HepG2 (cell line): Measurements from ENCODE around the gene DENND10. TPM values are rescaled to one million over a fixed set of nuclear protein-coding genes. Genes with fewer than 3 reads are reported as not detected.

Experiments used
- ATF2 ChIP-seq: sonication (generic); formaldehyde crosslinking; IDR thresholded peaks from 2 replicates; pipeline ENCODE4 v1.4.0; 2020; ENCODE audit warnings: missing genetic modification reagents
- ATF7 ChIP-seq, 2 experiments: fragments of 450-650 bp in 1 of 2; sonication (generic) in 1 of 2; formaldehyde crosslinking in 1 of 2; IDR thresholded peaks; 2 replicates each; pipeline versions ENCODE4 v1.4.0 to v1.6.1; 2016 to 2020; ENCODE audit warnings: antibody characterized with exemption in 1 of 2, mild to moderate bottlenecking in 1 of 2, missing genetic modification reagents in 1 of 2
- BRF2 ChIP-seq: sonication (generic); formaldehyde crosslinking; IDR thresholded peaks from 2 replicates; pipeline ENCODE4 v1.8.1; 2022; ENCODE audit warnings: mild to moderate bottlenecking, missing genetic modification reagents
- CENPBD1 ChIP-seq: sonication (generic); formaldehyde crosslinking; IDR thresholded peaks from 2 replicates; pipeline ENCODE4 v1.8.0; 2022; ENCODE audit warnings: missing genetic modification reagents, low read depth, mild to moderate bottlenecking, borderline replicate concordance
- CHD2 ChIP-seq: IDR thresholded peaks from 2 replicates; pipeline ENCODE4 v1.6.1; 2011; ENCODE audit warnings: low read depth, low read length, improper control_type of control experiment
- FLYWCH1 ChIP-seq: sonication (generic); formaldehyde crosslinking; IDR thresholded peaks from 2 replicates; pipeline ENCODE4 v1.8.1; 2023; ENCODE audit warnings: mild to moderate bottlenecking, missing genetic modification reagents
- KAT8 ChIP-seq: IDR thresholded peaks from 2 replicates; pipeline ENCODE4 v1.6.1; 2016; ENCODE audit warnings: missing genetic modification reagents, missing compliant biosample characterization
- KDM3A ChIP-seq: IDR thresholded peaks from 2 replicates; pipeline ENCODE4 v1.6.1; 2018; ENCODE audit warnings: low read depth, missing compliant biosample characterization
- KLF9 ChIP-seq: IDR thresholded peaks from 2 replicates; pipeline ENCODE4 v1.6.1; 2016; ENCODE audit warnings: low read depth
- NFRKB ChIP-seq: fragments of 450-650 bp; IDR thresholded peaks from 2 replicates; pipeline ENCODE4 v1.6.1; 2017
- PHB2 ChIP-seq: fragments of 450-650 bp; IDR thresholded peaks from 2 replicates; pipeline ENCODE4 v1.6.1; 2018; ENCODE audit not compliant: partially characterized antibody
- RBM39 ChIP-seq: fragments of 200-400 bp; formaldehyde crosslinking; IDR thresholded peaks from one replicate; pipeline ENCODE4 v1.6.1; 2018; ENCODE audit warnings: antibody characterized with exemption, mild to moderate bottlenecking, low read depth, low read length; ENCODE audit not compliant: poor library complexity, severe bottlenecking
- SAFB2 ChIP-seq: sonication (generic); formaldehyde crosslinking; IDR thresholded peaks from 2 replicates; pipeline ENCODE4 v1.5.1; 2020; ENCODE audit warnings: missing genetic modification reagents, low read depth, mild to moderate bottlenecking, borderline replicate concordance
- SP1 ChIP-seq, 2 experiments: fragments of 450-650 bp in 1 of 2; sonication (generic) in 1 of 2; formaldehyde crosslinking in 1 of 2; IDR thresholded peaks; 2 replicates each; pipeline versions ENCODE4 v1.4.0 to v1.6.1; 2016 to 2020; ENCODE audit warnings: missing genetic modification reagents in 1 of 2
- U2AF2 ChIP-seq: fragments of 200-400 bp; formaldehyde crosslinking; IDR thresholded peaks from 2 replicates; pipeline ENCODE4 v1.6.1; 2017; ENCODE audit warnings: low read depth, mild to moderate bottlenecking, low read length
- YY1 ChIP-seq: IDR thresholded peaks from 2 replicates; pipeline ENCODE4 v1.6.1; 2011; ENCODE audit warnings: low read length, low read depth, moderate library complexity, mild to moderate bottlenecking; ENCODE audit not compliant: insufficient read depth, insufficient replicate concordance
- ZNF138 ChIP-seq: sonication (generic); formaldehyde crosslinking; IDR thresholded peaks from 2 replicates; pipeline ENCODE4 v1.5.0; 2020; ENCODE audit warnings: mild to moderate bottlenecking, low read depth, missing genetic modification reagents
- ZNF33A ChIP-seq: sonication (generic); formaldehyde crosslinking; IDR thresholded peaks from 2 replicates; pipeline ENCODE4 v1.5.1; 2020; ENCODE audit warnings: missing genetic modification reagents, mild to moderate bottlenecking, moderate library complexity, borderline replicate concordance
- ZNF512B ChIP-seq: sonication (generic); formaldehyde crosslinking; IDR thresholded peaks from 2 replicates; pipeline ENCODE4 v1.5.1; 2020; ENCODE audit warnings: missing genetic modification reagents, mild to moderate bottlenecking, borderline replicate concordance
- ZNF550 ChIP-seq: sonication (generic); formaldehyde crosslinking; IDR thresholded peaks from 2 replicates; pipeline ENCODE4 v1.4.0; 2020; ENCODE audit warnings: mild to moderate bottlenecking, missing genetic modification reagents, borderline replicate concordance
- ZNF605 ChIP-seq: sonication (generic); formaldehyde crosslinking; IDR thresholded peaks from 2 replicates; pipeline ENCODE4 v1.8.0; 2022; ENCODE audit warnings: mild to moderate bottlenecking, missing genetic modification reagents
- ZNF772 ChIP-seq: sonication (generic); formaldehyde crosslinking; IDR thresholded peaks from 2 replicates; pipeline ENCODE4 v1.5.0; 2020; ENCODE audit warnings: mild to moderate bottlenecking, missing genetic modification reagents
- ZSCAN29 ChIP-seq: sonication (generic); formaldehyde crosslinking; conservative IDR thresholded peaks from 2 replicates; pipeline ENCODE4 v1.4.0; 2020; ENCODE audit warnings: mild to moderate bottlenecking, missing genetic modification reagents
- polyA plus RNA-seq, 8 experiments: library from polyadenylated mRNA; depleted of rRNA in 3 of 8; stranded (reverse) in 7 of 8; unstranded in 1 of 8; fragments of >200 nt; fragmentation: Illumina TruSeq in 4 of 8; extraction: Trizol in 4 of 8; gene quantifications; 2 replicates each; pipeline versions ENCODE4 v1.2.1 to v1.2.3, GENCODE V29; 2011 to 2016; ENCODE audit warnings: low read depth in 4 of 8, missing spikeins in 1 of 8, mixed read lengths in 1 of 8; ENCODE audit not compliant: insufficient read depth in 1 of 8
- total RNA-seq, 5 experiments: library from RNA; depleted of rRNA; stranded (reverse); fragments of >200 nt; fragmentation: Illumina TruSeq; extraction: Trizol; gene quantifications; 2 replicates each; pipeline ENCODE4 v1.2.3, GENCODE V29; 2016; ENCODE audit warnings: low read depth in 1 of 5

Gene DENND10
- total and polyA plus RNA-seq, 2 of the 13 experiments (the other 11 are each of a cell fraction or from before 2014, with no cell fraction given), result 43.7 to 78.8 TPM

- TF ChIP-seq NFRKB (no peak), ZNF33A (peak; percentile 68; the same call in 1 of the 2 replicates), FLYWCH1 (CRISPR knock-in tag) (no peak), U2AF2 (no peak), CENPBD1 (CRISPR knock-in tag) (no peak), CHD2 (peak; percentile 15; the same call in 1 of the 2 replicates), KDM3A (CRISPR knock-in tag) (0 out of 2 replicates have a peak, but pooled peaks have one; percentile 46), KAT8 (peak; percentile 83), KLF9 (CRISPR knock-in tag) (no peak), ATF7 (IDR thresholded peaks at IDR 0.05) (no peak), ATF7 (CRISPR knock-in tag; IDR thresholded peaks at IDR 0.05) (peak; percentile 25; the same call in 1 of the 2 replicates), ATF2 (CRISPR knock-in tag) (0 out of 2 replicates have a peak, but pooled peaks have one; percentile 15), ZSCAN29 (CRISPR knock-in tag) (no peak), BRF2 (CRISPR knock-in tag) (no peak), ZNF605 (CRISPR knock-in tag) (no peak), ZNF550 (CRISPR knock-in tag) (no peak), ZNF138 (CRISPR knock-in tag) (no peak; the same call in 1 of the 2 replicates), ZNF772 (CRISPR knock-in tag) (no peak), PHB2 (no peak), ZNF512B (CRISPR knock-in tag) (no peak), YY1 (peak; percentile 95), SAFB2 (CRISPR knock-in tag) (peak; percentile 83; the same call in 1 of the 2 replicates), SP1 (IDR thresholded peaks at IDR 0.05) (no peak), SP1 (CRISPR knock-in tag; IDR thresholded peaks at IDR 0.05) (peak; percentile 77), RBM39 (peak; percentile 42)
Measured at GRCh38 chr10:119178372-119179119, 74.6 kb downstream of the DENND10 start, which contains the start of gene PRDX3 (continued).
